ENCODE measurements around the gene YDJC.
A peak's percentile ranks its signal among the peaks of the same experiment; 100 is the strongest.
"Not testable (repeated sequence)": the region's sequence is repeated elsewhere in the genome, so short reads cannot be mapped to it uniquely, and the experiment has no call there.

The YDJC gene

GRCh38 chr22:21651521-21652009, 21.7 kb upstream of the YDJC start:
- DNase-seq (ENCODE audit: low read depth), result no peak

GRCh38 chr22:21650823-21651520, 21.1 kb upstream of the YDJC start:
- DNase-seq (ENCODE audit: low read depth), result no peak

- DNase-seq (ENCODE audit: low read depth), result no peak
These were observed 20.5 kb upstream of the YDJC start for GRCh38 chr22:21650280-21650679.

- DNase-seq (ENCODE audit: low read depth), result peak; percentile 58
These were observed 17.1 kb upstream of the YDJC start for GRCh38 chr22:21646608-21647590.

- DNase-seq (ENCODE audit: low read depth), result not testable (repeated sequence)
These were observed 15.7 kb upstream of the YDJC start for GRCh38 chr22:21645513-21645912.

- DNase-seq (ENCODE audit: low read depth), result no peak
These were observed 13.9 kb upstream of the YDJC start for GRCh38 chr22:21643533-21644357.

GRCh38 chr22:21642584-21643448, 13.0 kb upstream of the YDJC start:
- no peak for DNase-seq (ENCODE audit: low read depth)

GRCh38 chr22:21641789-21642583, 12.2 kb upstream of the YDJC start, which contains the start of gene SDF2L1:
SDF2L1 (plus strand) TSS chr22:21642302; CDS start chr22:21642337, 35 bp downstream.
- DNase-seq (ENCODE audit: low read depth), result peak; percentile 98

- no peak for DNase-seq (ENCODE audit: low read depth)
These were observed 11.6 kb upstream of the YDJC start for GRCh38 chr22:21641417-21641788.

GRCh38 chr22:21640810-21641209, 11.0 kb upstream of the YDJC start:
- no peak for DNase-seq (ENCODE audit: low read depth)

GRCh38 chr22:21639359-21639758, 9.5 kb upstream of the YDJC start:
- DNase-seq (ENCODE audit: low read depth), result no peak

- not testable (repeated sequence) for DNase-seq (ENCODE audit: low read depth)
These were observed 7.6 kb upstream of the YDJC start for GRCh38 chr22:21637450-21637849.

- DNase-seq (ENCODE audit: low read depth), result no peak
These were observed 6.9 kb upstream of the YDJC start for GRCh38 chr22:21636629-21637218.

- DNase-seq (ENCODE audit: low read depth), result no peak
These were observed 6.1 kb upstream of the YDJC start for GRCh38 chr22:21635771-21636510.

- DNase-seq (ENCODE audit: low read depth), result no peak
These were observed 5.0 kb upstream of the YDJC start for GRCh38 chr22:21634844-21635243.

- DNase-seq (ENCODE audit: low read depth), result no peak
These were observed 4.3 kb upstream of the YDJC start for GRCh38 chr22:21634081-21634480.

GRCh38 chr22:21633481-21633880, 3.7 kb upstream of the YDJC start:
- DNase-seq (ENCODE audit: low read depth), result no peak

GRCh38 chr22:21632931-21633330, 3.1 kb upstream of the YDJC start:
- DNase-seq (ENCODE audit: low read depth), result no peak
